Stimulated activated naive CD4-positive, alpha-beta T cell treated with Interleukin-2 at 50 U/mL for 16 hours (primary cell): ENCODE results near the gene HIGD2B.
A peak's percentile ranks its signal among the peaks of the same experiment; 100 is the strongest.
"Not testable (repeated sequence)": the region's sequence is repeated elsewhere in the genome, so short reads cannot be mapped to it uniquely, and the experiment has no call there.

Experiments used
- DNase-seq: peaks from one replicate; lab custom pipeline; 2025; lab: John Stamatoyannopoulos, UW

The HIGD2B gene

GRCh38 chr15:72685925-72686794, at the start of gene HIGD2B, which contains the start of gene BBS4:
Gene HIGD2B, minus strand, starts transcription at chr15:72686182. Its CDS starts 9,808 bp downstream, at chr15:72676374.
Gene BBS4, plus strand, starts transcription at chr15:72686207. Its CDS starts 21 bp downstream, at chr15:72686228.
- no peak for DNase-seq

GRCh38 chr15:72735111-72735510, 49.1 kb upstream of the HIGD2B start:
- DNase-seq, result no peak

DNA sequence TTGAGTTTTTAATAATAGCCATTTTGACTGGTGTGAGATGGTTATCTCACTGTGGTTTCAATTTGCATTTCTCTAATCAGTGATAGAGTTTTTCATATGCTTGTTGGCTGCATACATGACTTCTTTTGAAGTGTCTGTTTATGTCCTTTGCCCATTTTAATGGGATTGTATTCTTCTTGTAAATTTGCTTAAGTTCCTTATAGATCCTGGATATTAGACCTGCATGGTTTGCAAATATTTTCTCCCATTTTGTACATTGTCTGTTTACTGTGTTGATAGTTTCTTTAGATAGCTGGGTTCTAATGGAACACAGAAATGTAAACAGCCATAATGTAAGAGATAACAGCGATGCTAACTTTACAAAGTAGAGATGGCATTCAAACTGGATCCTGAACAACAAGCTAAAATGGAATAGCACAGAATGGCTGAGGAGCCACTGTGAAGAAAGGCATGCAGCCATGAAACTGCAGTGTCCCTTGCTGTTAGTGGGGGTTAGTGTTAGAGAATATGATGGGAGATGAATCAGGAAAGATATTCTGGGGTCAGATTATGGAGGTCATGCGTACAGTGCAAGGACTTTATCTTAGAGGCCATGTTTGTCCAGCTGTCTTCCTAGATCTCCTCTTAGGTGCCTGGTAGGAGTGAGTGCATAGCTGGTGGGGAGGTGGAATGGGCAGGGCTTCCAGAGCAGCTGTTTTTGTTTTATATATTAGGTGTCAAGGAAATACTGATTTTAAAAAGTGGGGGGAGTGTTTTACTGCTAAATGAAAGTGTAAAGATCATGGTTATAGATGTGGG, 48.2 kb upstream of the HIGD2B start:
- no peak for DNase-seq

- no peak for DNase-seq
These were observed 46.5 kb upstream of the HIGD2B start for GRCh38 chr15:72732516-72732915.

GRCh38 chr15:72732086-72732485, 46.1 kb upstream of the HIGD2B start:
- DNase-seq, result no peak

DNA sequence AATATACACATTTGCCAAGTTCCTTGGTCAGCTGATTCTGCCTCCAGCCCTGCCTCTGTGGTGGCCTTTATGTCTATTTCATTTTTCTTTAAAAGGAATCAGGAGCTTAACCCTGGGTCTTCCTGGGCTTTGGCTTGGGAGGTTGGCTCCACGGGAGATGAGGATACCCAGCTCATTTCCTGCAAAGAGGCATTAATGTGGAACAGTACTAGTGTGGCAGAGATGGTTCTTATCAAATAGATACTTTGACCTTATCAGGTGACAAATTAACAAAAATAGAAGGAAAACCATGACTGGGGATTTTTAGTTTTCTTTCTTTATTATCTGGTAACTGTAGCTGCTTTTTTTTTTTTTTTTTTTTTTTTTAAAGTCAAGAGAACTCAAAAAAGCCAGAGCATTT, 42.8 kb upstream of the HIGD2B start:
- no peak for DNase-seq

DNA sequence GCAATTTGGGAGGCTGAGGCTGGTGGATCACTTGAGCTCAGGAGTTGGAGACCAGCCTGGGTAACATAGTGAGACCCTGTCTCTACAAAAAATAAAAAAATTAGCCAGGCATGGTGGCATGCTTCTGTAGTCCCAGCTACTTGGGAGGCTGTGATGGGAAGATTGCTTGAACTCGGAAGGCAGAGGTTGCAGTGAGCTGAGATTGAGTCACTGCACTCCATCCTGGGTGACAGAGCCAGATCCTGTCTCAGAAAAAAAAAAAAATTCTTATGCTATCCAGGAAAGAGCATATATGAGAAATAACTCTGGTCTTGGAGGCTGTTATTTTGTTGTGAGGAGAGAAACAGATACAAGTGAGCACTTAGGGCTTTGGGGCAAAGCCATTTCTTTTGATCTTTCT, 42.3 kb upstream of the HIGD2B start:
- DNase-seq, result not testable (repeated sequence)

DNA sequence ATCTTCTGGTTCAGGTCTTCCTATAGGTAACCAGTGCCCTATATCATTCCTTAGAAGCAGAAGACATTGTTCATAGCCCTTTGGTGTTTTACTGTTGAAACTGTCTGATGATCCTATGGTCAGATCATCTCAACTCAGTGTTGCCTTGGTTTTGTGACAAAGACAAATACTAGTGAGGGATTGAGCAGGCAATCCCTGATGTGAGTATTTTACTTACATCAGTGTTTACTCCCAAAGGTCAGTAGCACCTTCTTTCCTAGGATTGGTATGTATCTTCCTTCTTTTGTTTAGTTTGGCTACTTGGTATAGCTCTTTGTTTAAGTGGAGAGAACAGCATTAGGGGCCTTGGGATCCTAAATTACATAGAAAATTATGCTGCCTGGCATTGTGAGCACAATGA, 41.2 kb upstream of the HIGD2B start:
- DNase-seq, result no peak

- DNase-seq, result not testable (repeated sequence)
These were observed 39.9 kb upstream of the HIGD2B start for GRCh38 chr15:72725851-72726250.

GRCh38 chr15:72725446-72725845, 39.5 kb upstream of the HIGD2B start:
- no peak for DNase-seq

DNA sequence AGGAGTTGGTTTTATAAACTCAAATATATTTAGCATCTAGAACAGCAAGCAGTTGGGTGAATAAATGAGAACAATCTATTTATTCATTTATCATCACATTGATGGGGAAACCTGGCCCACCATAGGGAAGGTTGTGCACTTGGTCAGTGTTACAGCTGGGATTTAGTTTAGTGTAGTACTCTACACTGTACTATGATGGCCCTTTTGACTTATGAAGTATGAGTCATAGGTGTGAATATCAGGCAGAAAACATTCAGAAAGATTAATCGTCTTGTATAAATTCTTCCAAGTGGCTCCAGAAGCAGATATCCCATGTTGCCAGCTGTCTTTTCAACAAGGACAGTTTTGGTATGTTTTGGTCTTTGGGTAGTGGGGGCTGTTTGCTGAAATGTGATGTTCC, 38.0 kb upstream of the HIGD2B start:
- no peak for DNase-seq

GRCh38 chr15:72722071-72722696, 36.2 kb upstream of the HIGD2B start:
- peak; percentile 57 for DNase-seq

DNA sequence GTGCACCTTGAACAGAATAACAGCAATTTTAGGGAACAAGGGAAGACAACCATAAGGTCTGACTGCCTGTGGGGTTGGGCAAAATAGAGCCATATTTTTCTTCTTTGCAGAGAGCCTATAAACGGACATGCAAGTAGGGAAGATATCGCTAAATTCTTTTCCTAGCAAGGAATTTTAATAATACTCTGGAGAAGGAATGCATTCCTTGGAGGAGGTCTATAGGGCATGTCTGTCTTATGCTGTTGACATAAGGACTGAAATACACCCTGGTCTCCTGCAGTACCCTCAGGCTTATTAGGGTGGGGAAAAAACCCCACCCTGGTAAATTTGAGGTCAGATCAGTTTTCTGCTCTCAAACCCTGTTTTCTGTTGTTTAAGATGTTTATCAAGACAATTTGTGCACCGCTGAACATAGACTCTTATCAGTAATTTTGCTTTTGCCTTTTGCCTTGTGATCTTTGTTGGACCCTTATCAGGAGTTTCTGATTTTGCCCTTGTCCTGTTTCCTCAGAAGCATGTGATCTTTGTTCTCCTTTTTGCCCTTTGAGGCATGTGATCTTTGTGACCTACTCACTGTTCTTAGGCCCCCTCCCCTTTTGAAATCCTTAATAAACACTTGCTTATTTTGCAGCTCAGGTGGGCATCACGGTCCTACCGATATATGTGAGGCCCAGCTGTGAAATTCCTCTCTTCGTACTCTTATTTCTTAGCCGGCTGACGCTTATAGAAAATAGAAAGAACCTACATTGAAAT, 22.7 kb upstream of the HIGD2B start:
- DNase-seq, result not testable (repeated sequence)

DNA sequence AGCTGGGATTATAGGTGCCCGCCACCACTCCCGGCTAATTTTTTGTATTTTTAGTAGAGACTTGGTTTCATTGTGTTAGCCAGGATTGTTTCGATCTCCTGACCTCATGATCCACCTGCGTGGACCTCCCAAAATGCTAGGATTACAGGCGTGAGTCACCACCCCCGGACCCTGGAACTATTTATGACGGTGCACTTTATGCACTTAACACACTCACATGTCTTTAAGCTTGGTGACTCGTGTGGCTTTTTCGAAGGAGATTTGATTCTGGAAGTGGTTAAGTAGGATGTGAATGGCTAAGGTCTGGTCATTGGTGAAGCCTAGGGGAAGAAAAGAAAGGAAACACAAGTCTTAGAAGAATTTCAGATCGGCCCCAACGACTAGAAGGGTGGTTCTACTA, 20.3 kb upstream of the HIGD2B start:
- no peak for DNase-seq

GRCh38 chr15:72700076-72700475, 14.1 kb upstream of the HIGD2B start:
- DNase-seq, result no peak

DNA sequence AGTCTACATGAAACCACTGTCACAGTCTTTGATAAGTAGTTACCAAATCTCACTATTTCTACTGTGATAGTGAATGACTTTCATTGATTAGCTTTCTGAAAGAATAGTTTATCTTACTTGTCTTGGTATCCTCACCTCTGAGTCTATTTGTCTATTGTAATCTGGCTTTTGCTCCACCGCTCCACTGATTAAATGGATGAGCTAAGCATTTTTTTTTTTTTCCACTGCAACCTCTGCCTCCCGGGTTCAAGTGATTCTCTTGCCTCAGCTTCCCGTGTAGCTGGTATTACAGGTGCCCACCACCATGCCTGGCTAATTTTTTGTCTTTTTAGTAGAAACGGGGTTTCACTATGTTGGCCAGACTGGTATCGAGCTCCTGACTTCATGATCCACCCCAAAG, 13.0 kb upstream of the HIGD2B start:
- no peak for DNase-seq

DNA sequence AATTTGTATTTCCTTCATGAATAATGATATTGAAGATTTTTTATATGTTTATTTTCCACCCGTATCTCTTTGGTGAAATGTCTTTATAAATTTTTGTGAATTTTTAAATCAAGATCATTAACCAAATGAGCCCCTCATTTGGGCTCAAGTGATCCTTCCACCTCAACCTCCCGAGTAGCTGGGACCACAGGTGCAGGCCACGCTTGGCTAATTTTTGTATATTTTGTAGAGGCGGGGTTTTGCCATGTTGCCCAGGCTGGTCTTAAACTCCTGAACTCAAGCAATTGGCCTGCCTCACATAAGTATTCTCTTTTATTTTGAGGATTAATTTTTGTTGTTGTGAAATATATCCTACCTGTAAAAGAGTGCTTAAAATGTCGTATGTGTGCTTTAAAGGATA, 5.0 kb upstream of the HIGD2B start:
- DNase-seq, result no peak

- no peak for DNase-seq
These were observed 2.7 kb upstream of the HIGD2B start for GRCh38 chr15:72688697-72689096.

DNA sequence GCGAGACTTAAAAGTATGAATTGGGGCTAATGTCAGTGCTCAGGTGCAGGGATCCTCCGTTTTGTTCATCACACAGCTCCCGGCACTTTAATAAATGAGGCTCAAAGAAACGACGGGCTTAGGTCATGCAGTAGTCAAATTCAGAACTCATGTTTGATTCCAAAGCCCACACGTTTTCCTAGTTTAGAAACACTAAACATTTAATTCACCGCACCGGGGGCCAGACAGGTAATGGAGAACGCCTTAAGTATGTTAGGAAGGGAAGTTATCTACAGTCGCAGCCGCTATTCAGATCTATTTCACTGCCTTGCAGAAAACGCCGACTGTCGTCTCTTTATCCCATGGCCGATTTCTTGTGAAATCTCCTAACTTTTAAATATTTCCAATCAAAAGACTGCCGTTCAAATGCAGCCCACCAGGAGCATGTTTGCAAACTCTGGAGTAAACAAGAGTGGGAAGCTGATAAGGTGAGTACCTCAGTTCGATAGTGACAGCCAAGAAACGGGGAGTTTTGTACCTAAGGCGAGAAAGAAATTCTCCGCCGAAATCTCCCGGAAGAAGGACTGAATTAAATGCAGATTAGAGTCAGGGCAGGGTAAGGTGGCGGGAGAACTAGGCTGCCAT, 569 bp downstream of the HIGD2B start:
- DNase-seq, result no peak

- no peak for DNase-seq
These were observed 3.2 kb downstream of the HIGD2B start for GRCh38 chr15:72682772-72683171.

GRCh38 chr15:72680931-72681330, 5.1 kb downstream of the HIGD2B start:
- DNase-seq, result no peak
